Measurements from ENCODE around the gene B4GALT5. TPM values are rescaled to one million over a fixed set of nuclear protein-coding genes. Genes with fewer than 3 reads are reported as not detected.

B4GALT5 gene
- polyA plus RNA-seq, 2 of the 4 experiments (the other 2 are of a cell fraction) = 84.0 to 88.7 TPM

DNA sequence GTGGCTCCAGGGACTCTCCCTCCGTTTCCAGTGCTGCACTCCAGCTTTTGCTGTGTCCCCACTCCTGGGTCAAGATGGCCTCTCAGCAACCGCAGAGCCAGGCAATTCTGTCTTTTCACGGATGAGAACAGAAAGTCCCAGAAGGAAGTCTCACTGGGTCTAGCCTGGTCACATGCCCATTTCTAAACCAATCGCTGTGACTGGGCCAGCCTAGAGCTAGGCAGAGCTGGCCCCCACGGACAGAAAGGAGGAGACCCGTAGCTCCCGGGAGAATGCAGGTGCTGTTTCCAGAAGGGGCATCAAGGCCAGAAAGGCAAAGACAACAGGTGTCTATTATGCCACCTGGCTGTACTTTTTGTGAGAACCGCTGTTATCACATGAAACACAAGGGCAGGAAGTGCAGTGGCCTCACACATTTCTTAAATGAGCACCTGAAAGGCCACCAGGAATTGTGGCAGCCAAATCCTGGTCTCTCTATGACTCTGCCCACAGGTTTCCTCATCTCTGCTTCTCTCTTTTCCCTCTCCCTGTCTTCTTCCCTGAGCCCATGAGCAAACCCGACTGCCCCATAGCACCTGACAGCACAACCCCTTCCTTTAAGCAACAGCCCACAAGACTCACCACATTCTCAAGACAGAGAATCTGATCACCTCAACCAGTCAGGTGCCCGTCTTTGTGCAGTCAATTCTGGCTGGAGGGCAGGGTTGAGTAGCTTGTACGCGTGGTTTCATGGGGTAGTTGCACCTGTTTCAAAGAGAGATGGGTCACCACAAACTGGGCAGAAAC lies 37.1 kb upstream of the B4GALT5 start:
- Histone ChIP-seq H3K4me2 (no peak overlapping the region), H3K4me1 (peaks cover 15% of the 10 kb centered on the region), H3K27ac (peak overlapping the region in 1 of 2 experiments; percentile 49; a peak in 2 of 6 replicates), H3K9me3 (no peaks in the 10 kb centered on the region), H3K4me3 (no peak overlapping the region)
- DNase-seq (ENCODE audit: low read depth in 1 of 2, low spot score in 1 of 2) (no peak), FAIRE-seq (no peak), ATAC-seq (peak in 1 of 2 experiments; percentile 28; a peak in 1 of 6 replicates)
- ChIA-PET POLR2A (no interaction called here), CTCF (interaction anchor here (2.0 kb wide), 1 partner anchor 140 kb away, joined by 5 read pairs; no protein-coding TSS in a partner anchor)
- no peak for TF ChIP-seq POLR2A (IDR thresholded peaks at IDR 0.05; ENCODE audit: low read length)
- TF ChIP-seq, protein P1, sequence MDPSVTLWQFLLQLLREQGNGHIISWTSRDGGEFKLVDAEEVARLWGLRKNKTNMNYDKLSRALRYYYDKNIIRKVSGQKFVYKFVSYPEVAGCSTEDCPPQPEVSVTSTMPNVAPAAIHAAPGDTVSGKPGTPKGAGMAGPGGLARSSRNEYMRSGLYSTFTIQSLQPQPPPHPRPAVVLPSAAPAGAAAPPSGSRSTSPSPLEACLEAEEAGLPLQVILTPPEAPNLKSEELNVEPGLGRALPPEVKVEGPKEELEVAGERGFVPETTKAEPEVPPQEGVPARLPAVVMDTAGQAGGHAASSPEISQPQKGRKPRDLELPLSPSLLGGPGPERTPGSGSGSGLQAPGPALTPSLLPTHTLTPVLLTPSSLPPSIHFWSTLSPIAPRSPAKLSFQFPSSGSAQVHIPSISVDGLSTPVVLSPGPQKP (IDR thresholded peaks at IDR 0.05; ENCODE audit: low read depth, low read length) = no peak
- no peak for TF ChIP-seq KDM5A (IDR thresholded peaks at IDR 0.05)
- no peak for TF ChIP-seq JUNB (IDR thresholded peaks at IDR 0.05)
- no peak for TF ChIP-seq MAFK (IDR thresholded peaks at IDR 0.05; ENCODE audit: partially characterized antibody)
- no peak for TF ChIP-seq CBX8 (IDR thresholded peaks at IDR 0.05)
- no peak for TF ChIP-seq TP53 (CRISPR knock-in tag; IDR thresholded peaks at IDR 0.05)
- TF ChIP-seq ZNF302 (CRISPR knock-in tag; IDR thresholded peaks at IDR 0.05) = no peak
- TF ChIP-seq, protein P2, sequence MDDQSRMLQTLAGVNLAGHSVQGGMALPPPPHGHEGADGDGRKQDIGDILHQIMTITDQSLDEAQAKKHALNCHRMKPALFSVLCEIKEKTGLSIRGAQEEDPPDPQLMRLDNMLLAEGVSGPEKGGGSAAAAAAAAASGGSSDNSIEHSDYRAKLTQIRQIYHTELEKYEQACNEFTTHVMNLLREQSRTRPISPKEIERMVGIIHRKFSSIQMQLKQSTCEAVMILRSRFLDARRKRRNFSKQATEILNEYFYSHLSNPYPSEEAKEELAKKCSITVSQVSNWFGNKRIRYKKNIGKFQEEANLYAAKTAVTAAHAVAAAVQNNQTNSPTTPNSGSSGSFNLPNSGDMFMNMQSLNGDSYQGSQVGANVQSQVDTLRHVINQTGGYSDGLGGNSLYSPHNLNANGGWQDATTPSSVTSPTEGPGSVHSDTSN (IDR thresholded peaks at IDR 0.05) = no peak
- no peak for TF ChIP-seq MYC (IDR thresholded peaks at IDR 0.05; ENCODE audit: borderline replicate concordance, low read length)
- TF ChIP-seq ESRRA (IDR thresholded peaks at IDR 0.05; ENCODE audit: borderline replicate concordance, low read length) = no peak
- TF ChIP-seq, protein P3, sequence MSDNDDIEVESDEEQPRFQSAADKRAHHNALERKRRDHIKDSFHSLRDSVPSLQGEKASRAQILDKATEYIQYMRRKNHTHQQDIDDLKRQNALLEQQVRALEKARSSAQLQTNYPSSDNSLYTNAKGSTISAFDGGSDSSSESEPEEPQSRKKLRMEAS (IDR thresholded peaks at IDR 0.05) = no peak
- WGBS (ENCODE audit: missing lambda C conversion rate) = 86% methylated on average over 12 of the region's 12 CpGs

DNA sequence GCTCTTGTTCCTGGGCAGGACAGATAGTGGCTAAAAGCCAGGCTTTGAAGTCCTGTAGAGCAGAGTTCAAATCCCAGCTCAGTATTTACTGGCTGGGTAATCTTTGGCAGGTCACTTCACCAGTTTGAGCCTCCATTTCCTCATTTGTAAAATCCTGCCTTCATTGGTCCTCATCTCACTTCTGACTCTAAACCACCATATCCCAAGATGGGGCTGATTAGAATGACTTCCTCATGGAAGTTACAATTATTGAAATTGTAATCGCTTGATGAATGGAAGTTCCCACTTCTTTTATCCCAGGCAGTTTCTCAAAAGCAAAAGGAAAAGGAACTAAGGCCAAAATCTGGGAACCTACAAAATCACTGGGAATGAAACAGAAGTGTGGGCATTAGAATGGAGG lies 35.9 kb upstream of the B4GALT5 start:
- CTCF ChIA-PET = interaction anchor here (2.0 kb wide), 1 partner anchor 139 kb away, joined by 5 read pairs; no protein-coding TSS in a partner anchor
- ATAC-seq (no peak), FAIRE-seq (no peak), DNase-seq (ENCODE audit: low read depth in 1 of 2, low spot score in 1 of 2) (no peak)
- no peak overlapping the region for H3K4me2 ChIP-seq
- H3K4me3 ChIP-seq = no peak overlapping the region
- H3K9me3 ChIP-seq = no peaks in the 10 kb centered on the region
- peaks cover 15% of the 10 kb centered on the region for H3K4me1 ChIP-seq
- no peak overlapping the region for H3K27ac ChIP-seq
- POLR2A ChIA-PET = interaction anchor here (0.6 kb wide), 1 partner anchor 73 kb away, joined by 3 read pairs; no protein-coding TSS in a partner anchor
- WGBS (ENCODE audit: missing lambda C conversion rate) = 96% methylated on average over 1 of the region's 1 CpG
- TF ChIP-seq, protein P3 (IDR thresholded peaks at IDR 0.05) = no peak
- TF ChIP-seq POLR2AphosphoS2 (conservative IDR thresholded peaks at IDR 0.05; ENCODE audit: low read length) (no peak), RARB (CRISPR knock-in tag; IDR thresholded peaks at IDR 0.05) (no peak), NPAS2 (CRISPR knock-in tag; IDR thresholded peaks at IDR 0.05; ENCODE audit: borderline replicate concordance) (no peak), CBX8 (IDR thresholded peaks at IDR 0.05) (no peak), CHD4 (IDR thresholded peaks at IDR 0.05; ENCODE audit: borderline replicate concordance) (no peak), NFE2L2 (conservative IDR thresholded peaks at IDR 0.05; ENCODE audit: low read length) (no peak), SMC3 (IDR thresholded peaks at IDR 0.05) (no peak), RCOR1 (IDR thresholded peaks at IDR 0.05; ENCODE audit: low read depth, low read length) (no peak), EHMT2 (IDR thresholded peaks at IDR 0.05; ENCODE audit: low read depth) (no peak)
- TF ChIP-seq, protein P4, sequence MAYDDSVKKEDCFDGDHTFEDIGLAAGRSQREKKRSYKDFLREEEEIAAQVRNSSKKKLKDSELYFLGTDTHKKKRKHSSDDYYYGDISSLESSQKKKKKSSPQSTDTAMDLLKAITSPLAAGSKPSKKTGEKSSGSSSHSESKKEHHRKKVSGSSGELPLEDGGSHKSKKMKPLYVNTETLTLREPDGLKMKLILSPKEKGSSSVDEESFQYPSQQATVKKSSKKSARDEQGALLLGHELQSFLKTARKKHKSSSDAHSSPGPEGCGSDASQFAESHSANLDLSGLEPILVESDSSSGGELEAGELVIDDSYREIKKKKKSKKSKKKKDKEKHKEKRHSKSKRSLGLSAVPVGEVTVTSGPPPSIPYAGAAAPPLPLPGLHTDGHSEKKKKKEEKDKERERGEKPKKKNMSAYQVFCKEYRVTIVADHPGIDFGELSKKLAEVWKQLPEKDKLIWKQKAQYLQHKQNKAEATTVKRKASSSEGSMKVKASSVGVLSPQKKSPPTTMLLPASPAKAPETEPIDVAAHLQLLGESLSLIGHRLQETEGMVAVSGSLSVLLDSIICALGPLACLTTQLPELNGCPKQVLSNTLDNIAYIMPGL (CRISPR knock-in tag; IDR thresholded peaks at IDR 0.05; ENCODE audit: borderline replicate concordance) = no peak

Data from A549 (cell line).